KOPT-K1 (cell line): ENCODE data around the gene SNAPC2.

Experiments used
- H3K27ac ChIP-seq: fragments of 200-600 bp; sonication (generic); 2 replicates; pipeline ENCODE4 v1.5.1; 2016; ENCODE audit warnings: antibody characterized with exemption, mild to moderate bottlenecking, low read depth, low read length; ENCODE audit not compliant: poor library complexity, severe bottlenecking
- H3K36me3 ChIP-seq: fragments of 200-600 bp; sonication (generic); 2 replicates; pipeline ENCODE4 v1.5.1; 2017; ENCODE audit warnings: antibody characterized with exemption, mild to moderate bottlenecking, low read length, moderate library complexity; ENCODE audit not compliant: insufficient read depth
- H3K9me3 ChIP-seq: fragments of 200-600 bp; sonication (generic); 2 replicates; pipeline ENCODE4 v1.5.1; 2017; ENCODE audit warnings: antibody characterized with exemption, low read length, mild to moderate bottlenecking; ENCODE audit not compliant: insufficient read depth, poor library complexity, severe bottlenecking

The SNAPC2 gene

DNA sequence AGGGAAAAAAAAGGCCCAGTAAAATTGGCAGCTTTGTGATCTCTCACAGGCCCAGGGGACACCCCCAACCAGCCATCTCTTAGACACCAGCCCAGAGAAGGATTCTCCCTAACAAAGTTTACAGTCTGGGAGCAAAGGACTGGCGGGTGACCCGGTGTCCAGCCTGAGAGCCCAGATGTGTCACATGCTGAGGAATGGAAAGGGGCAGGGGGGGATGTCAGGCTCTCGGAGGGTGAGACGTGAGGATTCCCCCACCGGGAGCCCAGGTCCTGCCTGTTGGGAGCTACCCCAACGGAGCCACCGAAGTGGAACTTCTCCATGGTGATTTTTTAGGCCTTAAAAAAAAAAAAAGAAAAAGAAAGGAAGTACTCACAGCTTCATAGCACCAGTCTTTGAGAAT, 10.6 kb downstream of the SNAPC2 start:
- Histone ChIP-seq H3K9me3 (no peaks in the 10 kb centered on the region), H3K36me3 (peaks cover 70% of the 10 kb centered on the region), H3K27ac (no peak overlapping the region)

DNA sequence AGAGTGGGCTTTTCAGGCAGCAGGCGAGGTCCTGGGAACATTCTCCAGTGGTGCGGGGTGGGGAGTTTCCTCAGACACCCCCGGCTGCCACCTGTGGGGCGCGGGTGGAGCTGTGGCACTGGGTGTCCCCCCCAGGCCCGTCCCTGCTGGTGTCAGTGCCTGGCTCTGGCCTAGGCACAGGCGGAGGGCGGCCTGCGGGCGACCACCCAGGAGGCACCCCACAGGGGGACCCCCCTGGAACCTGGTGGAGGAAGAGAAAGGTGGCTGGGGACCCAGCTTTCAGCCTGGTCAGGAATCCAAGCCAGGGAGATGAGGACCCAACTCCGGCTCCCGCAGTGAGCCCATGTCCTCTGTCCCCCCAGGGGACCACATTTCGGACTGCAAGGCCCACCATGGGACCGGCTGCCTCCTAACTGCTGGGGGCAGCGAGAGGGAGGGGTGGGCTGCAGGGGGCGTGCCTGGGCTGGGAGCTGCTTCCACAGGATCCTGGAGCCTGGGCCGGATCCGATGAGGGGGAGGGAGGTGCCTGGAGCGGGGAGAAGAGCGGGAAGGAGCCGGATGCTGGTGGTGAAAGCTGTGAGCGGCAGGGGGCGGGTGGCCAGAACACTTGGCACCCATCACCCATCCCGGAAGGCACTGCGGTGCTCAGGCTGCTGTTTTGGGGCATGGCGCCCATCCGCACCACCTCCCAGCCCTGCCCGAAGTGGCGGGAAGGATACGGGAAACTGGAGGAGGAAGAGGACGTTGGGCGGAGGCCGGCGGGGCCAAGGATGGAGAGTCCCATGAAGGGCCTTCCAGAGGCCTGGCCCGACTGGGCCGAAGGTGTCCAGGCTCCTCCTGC, 11.3 kb downstream of the SNAPC2 start:
- peaks cover 76% of the 10 kb centered on the region for H3K36me3 ChIP-seq

DNA sequence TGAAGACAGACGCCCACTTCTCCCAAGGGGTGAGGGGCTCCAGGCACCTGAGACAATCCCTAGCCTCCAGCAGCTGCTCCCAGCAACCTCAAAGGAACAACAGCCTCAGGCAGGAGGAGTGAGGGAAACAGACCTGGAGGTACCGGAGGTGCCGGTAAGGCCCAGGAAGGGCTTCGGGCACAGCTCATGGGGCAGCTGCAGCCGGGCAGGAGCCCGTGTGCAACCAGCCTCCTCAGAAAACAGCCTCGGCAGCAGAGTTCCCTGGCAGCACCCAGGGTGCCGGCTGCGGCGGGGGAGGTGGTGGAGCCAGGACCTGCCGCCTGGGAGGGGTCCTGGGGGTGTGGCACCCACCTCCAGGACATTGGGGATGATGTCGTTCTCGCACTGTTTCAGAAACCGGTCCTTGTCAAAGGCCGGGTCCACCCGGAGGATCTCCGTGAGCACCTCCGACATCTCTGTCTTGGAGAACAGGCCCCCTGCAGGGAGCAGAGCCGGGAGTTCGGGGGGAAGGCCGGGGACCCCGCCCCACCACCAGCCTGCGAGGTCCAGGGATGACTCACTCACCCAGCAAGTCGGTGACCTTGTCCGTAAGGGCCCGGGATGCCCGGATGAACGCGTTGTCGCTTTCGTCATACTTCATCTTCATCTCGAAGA, 12.3 kb downstream of the SNAPC2 start:
- no peaks in the 10 kb centered on the region for H3K9me3 ChIP-seq
- peaks cover 85% of the 10 kb centered on the region for H3K36me3 ChIP-seq
- H3K27ac ChIP-seq = no peak overlapping the region

More for the DNA sequence above, 11.3 kb downstream of the SNAPC2 start:
- H3K9me3 ChIP-seq = no peaks in the 10 kb centered on the region
- H3K27ac ChIP-seq = no peak overlapping the region

DNA sequence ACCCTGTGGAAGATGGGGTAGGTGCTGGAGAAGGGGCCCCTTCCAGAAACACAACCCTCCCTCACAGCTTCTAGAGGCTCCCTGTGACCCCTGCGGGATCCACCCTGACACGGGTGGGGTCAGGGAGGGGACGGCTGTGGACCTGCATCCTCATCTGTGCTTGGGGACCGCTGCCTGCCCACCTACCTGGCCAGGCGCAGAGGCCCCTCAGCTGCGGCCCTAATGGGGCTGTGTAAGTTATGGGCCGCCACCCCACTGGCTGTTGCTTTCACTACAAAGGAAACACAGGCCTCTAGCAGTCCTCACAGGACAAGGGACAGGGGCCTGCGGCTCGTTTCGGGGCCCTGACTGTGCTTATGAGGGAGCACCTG, 12.8 kb downstream of the SNAPC2 start:
- no peaks in the 10 kb centered on the region for H3K9me3 ChIP-seq
- H3K36me3 ChIP-seq = peaks cover 87% of the 10 kb centered on the region
- H3K27ac ChIP-seq = no peak overlapping the region

DNA sequence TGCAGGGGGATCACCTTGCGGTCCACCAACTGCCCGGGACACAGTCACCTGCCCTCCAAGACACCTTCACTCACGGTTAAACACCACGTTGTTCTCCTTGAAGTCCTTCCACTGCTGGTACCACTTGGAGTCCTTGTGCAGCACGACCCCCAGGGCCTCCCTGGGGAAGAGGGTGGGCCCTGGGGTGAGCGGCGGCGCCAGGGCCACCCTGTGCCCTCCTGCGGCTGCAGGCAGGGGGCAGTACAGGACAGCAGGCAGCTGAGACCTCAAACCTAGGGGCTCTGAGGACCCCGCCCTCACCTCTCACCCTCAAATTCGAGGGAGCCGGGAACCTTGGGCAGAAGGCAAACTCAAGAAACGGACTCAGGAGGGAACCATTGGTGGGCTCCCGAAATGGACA, 13.3 kb downstream of the SNAPC2 start:
- peaks cover 92% of the 10 kb centered on the region for H3K36me3 ChIP-seq
- H3K27ac ChIP-seq = no peak overlapping the region
- H3K9me3 ChIP-seq = no peaks in the 10 kb centered on the region

DNA sequence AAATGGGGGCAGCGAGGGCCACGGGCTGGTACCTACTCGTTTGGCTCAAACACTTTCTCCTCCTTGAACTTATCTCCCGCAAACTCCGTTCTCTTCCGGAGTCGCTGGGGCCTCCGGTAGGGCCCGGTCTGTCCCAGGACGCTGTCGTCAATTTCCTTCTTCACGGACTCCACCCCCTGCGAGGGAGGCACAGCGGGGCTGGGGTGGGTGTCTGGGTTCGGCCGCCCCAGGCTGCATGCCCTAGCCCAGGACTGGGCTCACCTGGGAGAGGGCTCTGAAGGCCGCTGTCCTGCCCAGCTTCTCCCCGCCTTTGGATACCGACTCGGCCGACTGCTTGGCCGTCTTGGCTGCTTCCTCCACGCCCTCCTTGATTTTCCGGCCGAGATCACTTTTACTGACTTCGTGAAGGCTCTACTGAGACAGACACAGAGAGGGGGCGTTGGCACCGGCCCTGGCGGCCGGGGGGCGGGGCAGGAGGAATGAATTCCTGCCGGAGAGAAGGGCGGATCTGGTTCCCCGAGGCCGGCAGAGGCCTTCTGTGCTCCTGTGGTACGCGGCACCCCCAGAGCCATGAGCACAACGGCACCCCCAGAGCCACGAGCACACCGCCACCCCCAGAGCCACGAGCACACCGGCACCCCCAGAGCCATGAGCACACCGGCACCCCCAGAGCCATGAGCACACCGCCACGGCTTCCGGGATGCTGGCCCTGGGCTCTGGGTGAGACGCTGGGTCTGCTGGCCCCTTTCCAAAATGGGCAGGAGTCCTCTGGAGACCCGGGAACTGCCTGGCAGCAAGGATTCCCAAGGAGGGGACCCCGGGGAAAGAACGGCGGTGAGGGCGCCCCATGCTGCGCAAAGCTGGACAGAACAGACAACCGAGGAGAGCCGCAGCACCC, 13.9 kb downstream of the SNAPC2 start:
- H3K36me3 ChIP-seq = peaks cover 94% of the 10 kb centered on the region
- no peak overlapping the region for H3K27ac ChIP-seq
- H3K9me3 ChIP-seq = no peaks in the 10 kb centered on the region

DNA sequence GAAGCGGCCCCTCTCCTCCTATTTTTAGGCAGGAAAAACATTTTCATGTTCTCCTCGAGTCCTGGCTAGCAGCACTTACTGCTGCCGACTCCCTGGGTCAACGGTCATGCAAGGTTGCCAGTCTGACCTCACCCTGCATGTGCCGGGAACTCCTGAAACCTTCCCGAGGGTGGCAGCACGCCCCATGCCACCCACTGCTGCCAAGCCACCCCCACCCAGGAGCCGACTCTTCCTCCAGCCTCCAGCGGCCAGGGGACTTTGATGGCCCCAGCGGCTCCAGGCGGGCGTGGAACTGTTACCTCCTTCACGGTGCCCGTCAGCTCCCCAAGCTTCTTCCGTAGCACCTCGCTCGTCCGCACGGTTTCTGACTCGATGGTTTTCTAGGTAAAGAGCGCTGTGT, 14.6 kb downstream of the SNAPC2 start:
- no peaks in the 10 kb centered on the region for H3K9me3 ChIP-seq
- peaks cover 95% of the 10 kb centered on the region for H3K36me3 ChIP-seq
- H3K27ac ChIP-seq = no peak overlapping the region

DNA sequence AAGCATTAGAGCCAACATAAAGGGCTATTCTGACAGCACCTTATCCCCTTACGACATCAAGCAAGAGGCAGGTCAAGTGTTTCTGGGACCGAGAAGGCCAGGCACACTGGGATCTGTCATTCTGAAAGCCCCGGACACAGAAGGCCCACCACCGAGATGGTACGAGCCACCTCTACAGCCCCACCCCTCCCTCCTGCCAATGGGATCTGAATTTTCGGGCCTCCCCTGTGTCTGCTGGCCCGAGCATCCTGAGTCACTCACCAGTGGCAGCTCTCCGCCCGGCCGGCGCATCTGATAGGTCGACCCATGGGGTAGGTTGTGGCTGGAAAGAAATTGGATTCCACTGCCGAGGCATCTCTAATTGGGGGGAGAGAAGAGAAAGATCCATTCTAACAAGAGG, 20.7 kb downstream of the SNAPC2 start:
- H3K9me3 ChIP-seq = no peaks in the 10 kb centered on the region
- no peak overlapping the region for H3K27ac ChIP-seq
- peaks cover 54% of the 10 kb centered on the region for H3K36me3 ChIP-seq

DNA sequence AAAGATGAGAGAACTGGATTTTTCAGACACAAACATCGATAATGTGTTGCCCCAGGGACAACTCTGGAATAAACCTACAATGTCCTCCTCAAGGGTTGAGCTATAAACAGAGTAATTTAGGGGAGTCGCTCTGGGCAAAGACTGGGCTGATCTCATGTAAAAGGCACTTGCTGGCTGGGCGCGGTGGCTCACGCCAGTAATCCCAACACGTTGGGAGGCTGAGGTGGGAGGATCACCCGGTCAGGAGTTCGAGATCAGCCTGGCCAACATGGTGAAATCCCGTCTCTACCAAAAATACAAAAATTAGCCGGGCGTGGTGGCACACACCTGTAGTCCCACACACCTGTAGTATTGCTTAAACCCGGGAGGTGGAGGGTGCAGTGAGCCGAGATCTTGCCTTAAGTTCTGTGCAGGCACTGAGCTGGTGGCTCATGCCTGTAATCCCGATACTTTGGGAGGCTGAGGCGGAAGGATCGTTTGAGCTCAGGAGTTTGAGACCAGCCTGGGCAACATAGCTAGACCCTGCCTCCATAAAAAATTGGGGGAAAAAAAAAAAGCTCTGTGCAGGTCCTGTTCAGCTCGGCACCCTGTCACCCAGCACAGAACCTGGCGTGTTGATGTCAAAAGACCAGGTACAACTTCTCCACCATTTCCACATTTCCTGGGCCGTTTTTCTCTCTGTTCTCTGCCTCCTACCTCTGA, 21.9 kb downstream of the SNAPC2 start:
- Histone ChIP-seq H3K9me3 (no peaks in the 10 kb centered on the region), H3K27ac (peak overlapping the region; percentile 83), H3K36me3 (peaks cover 43% of the 10 kb centered on the region)

DNA sequence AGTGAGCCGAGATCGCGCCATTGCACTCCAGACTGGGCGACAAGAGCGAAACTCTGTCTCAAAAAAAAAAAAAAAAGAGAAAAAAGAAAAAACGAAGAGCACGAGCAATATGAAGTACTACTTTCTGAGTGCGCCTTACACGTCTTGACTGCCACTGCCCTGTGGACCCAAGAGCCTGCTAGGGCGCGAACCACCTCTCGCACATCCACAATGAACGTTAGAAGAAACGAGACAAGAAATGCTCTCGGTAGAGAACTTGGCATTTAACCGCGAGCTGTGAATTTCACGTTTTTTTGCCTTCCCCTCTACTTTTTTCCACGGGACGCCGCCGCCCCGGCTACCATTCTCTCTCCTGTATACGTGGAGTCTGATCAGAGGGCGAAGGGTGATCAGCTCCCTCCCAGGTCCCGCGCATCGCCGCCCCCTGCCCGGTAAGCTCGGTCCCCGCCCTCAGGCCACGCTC, 22.9 kb downstream of the SNAPC2 start:
- Histone ChIP-seq H3K27ac (peak overlapping the region; percentile 83), H3K9me3 (no peaks in the 10 kb centered on the region), H3K36me3 (peaks cover 33% of the 10 kb centered on the region)

DNA sequence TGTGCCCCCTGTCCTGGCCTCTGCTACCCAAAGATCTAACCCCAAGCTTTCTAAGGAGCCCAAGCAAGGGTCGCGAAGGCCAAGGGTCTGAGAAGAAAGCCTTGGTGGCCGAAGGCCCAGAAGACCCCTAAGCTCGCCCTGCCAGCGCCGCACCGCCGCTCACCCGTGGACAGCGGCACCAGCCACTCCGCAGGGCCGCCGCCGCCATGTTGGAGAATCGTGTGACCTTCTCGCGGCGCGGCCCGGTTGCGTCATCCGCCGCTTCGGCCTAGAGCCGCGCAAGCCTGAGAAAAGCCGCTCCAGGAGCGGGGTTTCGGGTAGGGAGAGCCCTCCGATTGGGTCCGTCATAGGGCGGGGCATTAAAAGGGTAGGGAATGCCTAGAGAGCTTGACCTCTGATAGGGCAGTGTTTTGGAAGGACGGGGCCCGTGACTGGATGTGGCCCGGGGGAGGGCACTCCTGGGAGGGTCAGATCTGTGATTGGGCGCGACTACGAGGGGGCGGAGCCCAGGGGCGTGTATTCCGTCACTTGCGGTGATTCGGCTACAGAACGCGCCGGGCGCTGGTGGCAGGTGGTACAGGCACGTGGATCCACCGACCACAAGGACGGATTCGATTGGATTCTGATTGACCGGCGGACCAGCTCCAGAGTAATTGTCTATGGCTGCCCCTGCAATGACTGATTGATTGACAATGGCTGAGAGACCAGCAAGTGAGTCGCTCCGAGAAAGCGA, 23.5 kb downstream of the SNAPC2 start, which contains the start of gene TIMM44:
TSS of gene TIMM44 (minus strand) at position 223 of the 733 bp plus-strand sequence. CDS start at position 208, 15 bp downstream.
- H3K27ac ChIP-seq = peak within 1 kb of the TSS; percentile 83
- peaks cover 27% of the 10 kb centered on the region; the same call in 1 of the 2 replicates for H3K36me3 ChIP-seq
- no peaks in the 10 kb centered on the region for H3K9me3 ChIP-seq

DNA sequence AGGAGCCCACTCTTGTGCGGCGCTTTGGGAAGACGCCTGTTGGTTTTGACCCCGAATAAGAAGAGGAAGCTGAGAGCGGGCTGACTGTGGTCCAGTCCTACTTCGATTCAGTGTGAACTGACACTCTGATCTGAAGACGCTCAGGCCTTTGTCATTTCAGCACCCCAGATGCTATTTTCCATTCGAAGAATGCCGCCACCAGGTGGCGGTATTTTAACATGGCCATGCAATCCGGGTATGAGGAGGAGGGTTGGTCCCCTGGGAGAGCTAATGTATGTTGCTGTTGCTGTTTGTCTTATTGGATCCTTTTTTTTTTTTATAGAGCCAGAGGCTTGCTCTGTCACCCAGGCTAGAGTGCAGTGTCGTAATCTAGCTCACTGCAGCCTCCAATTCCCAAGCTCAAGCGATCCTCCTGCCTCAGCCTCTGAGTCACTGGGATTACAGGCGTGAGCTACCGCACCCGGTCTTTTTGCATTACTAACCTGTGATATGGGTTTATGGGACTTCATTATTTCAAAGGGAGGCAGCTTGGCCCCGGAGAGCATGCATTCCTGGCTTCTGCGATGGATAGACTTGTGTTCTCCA, 24.1 kb downstream of the SNAPC2 start:
- Histone ChIP-seq H3K36me3 (peaks cover 21% of the 10 kb centered on the region; the same call in 1 of the 2 replicates), H3K27ac (peak overlapping the region; percentile 53), H3K9me3 (no peaks in the 10 kb centered on the region)

DNA sequence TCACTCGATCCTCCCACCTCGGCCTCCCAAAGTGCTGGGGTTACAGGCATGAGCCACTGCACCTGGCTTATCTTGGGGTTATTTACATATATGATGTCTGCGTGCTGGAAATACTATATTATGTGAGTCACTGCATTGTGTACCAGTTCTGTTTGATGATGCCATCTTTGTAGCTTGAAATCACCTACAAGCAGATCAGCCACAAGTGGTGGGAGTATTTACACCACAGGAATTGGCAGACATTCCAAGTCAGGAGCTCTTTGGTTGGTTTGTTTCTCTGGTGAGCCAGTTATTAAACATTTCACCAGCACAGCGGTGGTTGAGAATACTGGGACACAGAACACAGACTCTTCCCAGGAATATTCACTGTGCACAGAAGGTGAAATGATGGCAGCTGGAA, 27.8 kb downstream of the SNAPC2 start:
- H3K27ac ChIP-seq = no peak overlapping the region
- H3K9me3 ChIP-seq = no peaks in the 10 kb centered on the region
- no peaks in the 10 kb centered on the region for H3K36me3 ChIP-seq
